HG03565 (cell line): ENCODE results near the gene ARFGEF2.
"Not testable (repeated sequence)": the region's sequence is repeated elsewhere in the genome, so short reads cannot be mapped to it uniquely, and the experiment has no call there.

ENCODE experiments used
- ATAC-seq: cut with Tn5 transposase; IDR thresholded peaks from one replicate; pipeline ENCODE4 v1.9.1; 2021; ENCODE audit warnings: mild to moderate bottlenecking, moderate library complexity; ENCODE audit not compliant: unreplicated experiment

Gene ARFGEF2

DNA sequence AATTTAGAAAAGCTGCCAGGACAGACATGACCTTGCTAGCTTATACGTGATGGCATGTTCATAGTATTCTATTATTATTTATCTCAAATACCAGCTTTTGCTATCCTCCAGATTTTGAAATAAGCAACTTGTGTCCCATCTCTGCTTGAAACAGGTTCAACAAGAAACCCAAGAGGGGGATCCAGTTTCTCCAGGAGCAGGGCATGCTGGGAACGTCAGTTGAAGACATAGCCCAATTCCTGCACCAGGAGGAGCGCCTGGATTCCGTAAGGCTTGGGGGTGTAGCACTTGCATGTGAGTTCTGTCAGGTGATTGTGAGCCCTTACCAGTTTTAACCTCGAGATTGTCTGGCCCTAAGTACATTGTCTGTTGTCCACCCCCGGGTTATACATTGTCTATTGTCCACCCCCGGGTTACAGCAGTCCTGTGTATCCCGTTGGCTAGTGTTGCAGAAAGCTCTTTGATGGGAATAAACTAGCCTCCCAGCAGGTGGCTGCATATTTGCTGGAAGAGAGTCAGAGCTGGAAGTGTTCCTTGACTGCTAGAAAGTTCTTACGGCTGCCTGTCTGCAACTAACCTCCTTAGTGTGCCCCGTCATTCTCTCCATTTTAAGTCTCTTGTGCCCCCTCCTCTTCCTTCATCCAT lies 63.2 kb downstream of the ARFGEF2 start:
- ATAC-seq, result no peak

DNA sequence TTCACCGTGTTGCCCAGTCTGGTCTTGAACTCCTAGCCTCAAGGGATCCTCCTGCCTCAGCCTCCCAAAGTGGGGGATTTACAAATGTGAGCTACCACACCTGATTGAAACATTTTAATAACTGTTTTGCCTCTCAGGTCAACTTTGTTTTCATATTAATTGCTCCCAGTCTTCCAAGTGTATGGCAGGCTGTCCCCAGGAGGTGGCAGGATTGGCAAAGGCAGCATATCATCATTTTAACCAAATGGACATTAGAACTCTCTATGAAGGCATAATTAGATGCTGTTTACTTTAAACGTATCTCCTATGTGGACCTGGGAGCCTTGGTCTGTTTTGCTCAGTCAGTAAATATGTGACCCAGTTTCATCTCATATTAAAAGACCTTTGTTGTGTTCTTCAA lies 65.4 kb downstream of the ARFGEF2 start:
- ATAC-seq, result no peak

DNA sequence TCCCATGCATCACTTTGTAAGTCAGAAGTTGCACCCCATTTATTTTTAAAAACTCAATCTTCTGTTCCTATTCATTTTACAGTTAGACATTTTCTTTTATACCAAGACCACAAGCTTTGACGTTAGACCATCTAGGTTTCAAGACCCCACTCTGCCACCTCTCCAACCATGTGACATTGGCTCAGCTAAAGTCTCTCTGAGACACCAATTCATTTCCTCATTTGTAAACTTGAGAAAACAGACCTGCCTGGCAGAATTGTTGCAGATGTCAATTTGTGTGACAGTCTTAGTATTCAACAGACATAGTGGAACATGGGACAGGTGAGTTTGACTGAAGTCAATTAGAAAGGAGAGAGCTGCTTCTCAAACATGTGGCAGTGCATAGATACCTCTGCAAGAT lies 69.0 kb downstream of the ARFGEF2 start:
- ATAC-seq, result no peak

DNA sequence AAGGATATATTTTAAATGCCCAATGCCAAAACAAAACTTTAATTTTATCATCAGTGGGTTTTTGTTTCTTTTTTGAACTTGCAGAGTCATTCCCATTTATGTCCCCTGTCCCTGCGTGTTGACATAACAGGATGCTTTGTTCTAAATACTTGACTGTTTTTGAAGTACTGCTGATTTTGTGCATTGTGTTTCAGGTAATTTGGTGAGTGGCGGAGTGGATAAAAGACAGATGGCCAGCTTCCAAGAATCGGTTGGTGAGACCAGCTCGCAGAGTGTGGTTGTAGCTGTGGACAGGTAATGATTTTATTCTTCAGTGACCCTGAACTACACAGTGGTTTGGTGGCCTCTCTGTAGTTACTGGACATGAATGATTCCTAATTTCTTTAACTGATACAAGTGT lies 74.1 kb downstream of the ARFGEF2 start:
- ATAC-seq, result no peak

DNA sequence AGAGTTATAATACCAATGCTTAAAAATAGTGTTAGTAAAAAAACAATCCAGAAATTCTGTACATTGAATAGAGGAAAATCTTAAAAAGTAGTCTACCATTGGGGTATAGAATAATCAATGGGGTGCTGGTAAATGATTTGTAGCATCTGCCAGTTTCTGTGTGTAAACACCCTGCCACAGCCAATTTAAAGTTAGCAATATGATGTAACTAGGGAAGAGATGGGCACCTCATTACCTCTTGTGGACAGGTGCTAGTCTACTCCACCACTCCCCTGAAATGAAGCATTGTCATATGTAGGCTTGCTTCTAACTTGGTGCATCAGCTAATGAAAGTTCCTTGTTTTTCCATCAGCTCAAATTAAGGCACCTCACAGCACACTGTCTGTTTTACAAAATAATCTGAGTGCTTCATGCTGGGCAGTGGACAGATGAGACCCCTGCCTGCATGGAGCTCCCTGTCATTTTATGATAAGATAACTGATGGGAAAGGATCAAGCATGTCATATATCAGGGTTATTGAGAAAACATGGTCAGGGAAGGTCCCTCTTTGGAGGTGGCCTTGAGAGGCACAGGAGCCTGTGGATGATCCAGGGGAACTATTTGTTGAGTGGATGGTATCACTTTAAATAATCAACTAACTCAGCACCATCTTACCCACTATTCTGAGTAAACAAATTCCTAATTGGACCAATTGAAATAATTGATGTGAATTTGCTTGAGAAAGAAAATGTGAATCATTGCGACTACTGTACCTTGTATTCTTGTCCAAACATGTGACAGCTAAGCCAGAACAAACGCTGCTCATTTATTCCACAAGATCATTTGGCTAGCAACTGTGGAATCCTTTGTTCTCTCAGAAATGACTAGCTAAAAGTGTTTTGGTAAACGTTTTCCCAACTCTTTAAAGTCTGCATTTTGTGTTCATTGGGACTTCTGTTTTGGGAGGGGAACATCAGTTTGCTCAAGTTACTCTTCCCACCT lies 78.7 kb downstream of the ARFGEF2 start:
- no peak for ATAC-seq

DNA sequence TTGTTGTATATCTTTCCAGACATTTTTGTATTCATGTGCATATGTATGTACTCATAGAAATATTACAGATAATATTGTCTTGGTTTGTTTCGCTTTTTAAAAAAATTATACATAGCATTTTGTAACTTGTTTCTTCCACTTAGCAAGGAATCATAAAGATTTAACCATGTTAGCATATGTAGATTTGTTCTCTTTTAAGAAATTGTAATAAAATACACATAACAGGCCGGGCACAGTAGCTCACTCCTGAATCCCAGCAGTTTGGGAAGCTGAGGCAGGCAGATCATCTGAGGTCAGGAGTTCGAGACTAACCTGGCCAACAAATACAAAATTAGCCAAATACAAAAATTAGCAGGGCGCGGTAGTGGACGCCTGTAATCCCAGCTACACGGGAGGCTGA lies 80.2 kb downstream of the ARFGEF2 start:
- no peak for ATAC-seq

DNA sequence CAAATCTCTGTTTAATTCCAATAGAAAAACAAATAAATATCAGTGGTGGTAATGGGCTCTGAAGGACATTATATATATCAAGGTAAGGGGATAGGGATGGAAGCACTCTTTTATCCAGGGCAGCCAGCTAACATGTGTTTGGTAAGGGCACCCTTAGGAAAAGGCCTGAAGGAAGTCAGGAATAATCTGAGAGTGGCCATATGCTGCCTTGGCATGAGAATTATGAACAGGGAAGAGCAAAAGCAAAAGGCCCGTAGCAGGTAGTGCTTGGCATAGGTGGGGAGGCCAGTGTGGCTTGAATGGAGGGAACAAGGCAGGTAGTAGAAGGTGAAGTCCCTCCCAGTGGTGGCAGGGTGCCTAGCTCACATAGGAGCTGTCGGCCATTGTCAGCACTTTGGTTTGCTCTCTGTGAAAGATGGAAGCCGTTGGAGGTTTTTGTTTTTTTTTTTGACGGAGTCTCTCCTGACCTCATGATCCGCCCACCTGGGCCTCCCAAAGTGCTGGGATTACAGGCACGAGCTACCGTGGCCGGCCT lies 85.0 kb downstream of the ARFGEF2 start:
- no peak for ATAC-seq

DNA sequence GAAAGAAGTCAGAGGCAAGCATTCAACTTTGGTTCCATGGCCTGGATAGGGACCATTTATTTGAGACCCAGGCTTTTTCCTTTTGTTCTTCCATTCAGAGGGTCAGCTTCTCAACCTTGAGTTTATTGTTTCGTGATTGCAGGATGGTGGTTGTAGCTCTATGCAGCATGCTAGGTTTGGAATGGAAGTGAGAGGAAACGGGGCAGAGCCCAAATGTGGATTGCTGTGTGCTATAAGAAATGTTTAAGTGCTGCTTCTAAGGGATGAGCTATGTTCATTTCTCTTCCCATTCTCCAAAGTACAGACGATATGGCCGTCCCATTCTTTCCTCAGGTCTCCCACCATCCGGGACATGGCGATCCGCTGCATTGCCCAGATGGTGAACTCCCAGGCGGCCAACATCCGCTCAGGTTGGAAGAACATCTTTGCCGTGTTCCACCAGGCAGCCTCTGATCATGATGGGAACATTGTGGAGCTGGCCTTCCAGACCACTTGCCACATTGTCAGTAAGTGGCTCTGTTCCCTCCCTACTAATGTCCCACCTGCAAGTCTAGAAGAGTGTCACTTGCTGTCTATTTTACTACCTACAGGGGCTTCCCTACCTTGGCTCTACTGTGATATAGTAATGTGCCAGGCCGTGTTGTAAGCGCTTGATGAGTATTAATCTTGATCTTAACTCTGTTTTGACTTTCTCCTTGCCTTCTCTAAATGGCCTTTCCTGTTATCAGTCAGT lies 88.6 kb downstream of the ARFGEF2 start:
- no peak for ATAC-seq

DNA sequence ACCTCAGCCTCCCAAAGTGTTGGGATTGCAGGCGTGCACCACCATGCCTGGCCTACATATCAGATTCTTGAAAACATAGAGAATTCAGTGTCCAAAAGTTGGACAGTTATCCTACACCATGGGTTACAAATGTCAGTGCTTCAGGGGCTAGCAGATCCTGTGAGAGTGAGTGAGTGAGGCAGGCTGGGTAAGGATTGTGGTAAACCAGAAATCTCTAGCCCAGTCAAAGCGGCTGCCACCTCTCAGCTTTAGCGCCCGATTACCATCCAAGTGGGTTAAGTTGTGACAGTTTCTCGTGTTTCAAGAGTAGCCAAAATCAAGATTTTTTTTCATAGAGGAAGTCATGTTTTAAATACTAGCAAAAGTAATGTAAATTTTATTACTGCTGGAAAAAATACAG lies 102.7 kb downstream of the ARFGEF2 start:
- no peak for ATAC-seq

DNA sequence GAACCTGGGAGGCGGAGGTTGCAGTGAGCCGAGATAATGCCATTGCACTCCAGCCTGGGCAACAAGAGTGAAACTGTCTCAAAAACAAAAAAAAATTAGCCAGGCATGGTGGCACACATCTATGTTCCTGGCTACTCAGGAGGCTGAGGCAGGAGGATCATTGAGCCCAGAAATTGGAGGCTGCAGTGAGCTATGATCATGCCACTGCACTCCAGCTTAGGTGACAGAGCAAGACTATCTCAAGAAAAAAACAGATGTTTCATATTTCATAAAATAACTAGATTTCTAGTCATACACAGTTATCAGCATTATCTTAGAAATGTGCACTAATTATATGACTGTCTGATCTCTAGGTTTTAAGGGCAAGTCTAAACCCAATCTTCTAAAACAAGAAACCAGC lies 106.7 kb downstream of the ARFGEF2 start:
- ATAC-seq, result not testable (repeated sequence)

DNA sequence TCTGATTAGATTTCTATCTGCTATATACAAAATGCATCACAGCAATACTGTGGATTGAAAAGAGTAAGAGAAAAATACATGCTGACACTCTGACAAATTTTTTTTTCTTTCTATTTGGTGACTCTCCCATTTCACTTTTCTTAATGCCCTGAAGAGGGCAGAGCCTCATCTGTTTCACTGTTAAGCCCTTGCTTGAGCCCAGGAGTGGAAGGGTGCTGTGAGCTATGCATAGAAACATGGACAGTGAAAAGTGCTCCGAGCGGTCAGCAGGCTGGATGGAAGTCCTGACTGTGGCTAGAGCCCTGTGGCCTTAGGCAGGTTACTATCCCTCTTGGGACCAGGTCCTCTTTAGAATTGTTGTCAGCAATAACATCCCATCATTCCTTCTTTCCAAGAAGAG lies 107.2 kb downstream of the ARFGEF2 start:
- ATAC-seq, result no peak

DNA sequence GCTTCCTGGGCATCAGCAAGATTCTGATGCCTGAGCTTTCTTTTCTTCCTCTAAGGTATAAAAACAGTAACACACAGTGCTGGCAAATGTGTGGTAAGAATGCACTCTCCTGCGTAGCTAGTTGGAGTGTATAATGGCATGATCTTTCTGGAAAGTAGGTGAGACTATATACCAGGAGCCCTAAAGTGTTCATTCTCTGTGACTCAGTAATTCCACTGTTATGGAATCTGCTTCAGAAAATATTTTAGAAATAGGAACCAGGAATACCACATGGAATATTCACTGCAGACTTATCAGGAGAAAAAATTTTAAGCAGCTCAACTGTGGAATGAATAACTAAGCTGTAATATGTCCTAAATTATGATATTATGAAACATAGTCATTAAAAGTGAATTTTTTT lies 107.7 kb downstream of the ARFGEF2 start:
- ATAC-seq, result no peak

DNA sequence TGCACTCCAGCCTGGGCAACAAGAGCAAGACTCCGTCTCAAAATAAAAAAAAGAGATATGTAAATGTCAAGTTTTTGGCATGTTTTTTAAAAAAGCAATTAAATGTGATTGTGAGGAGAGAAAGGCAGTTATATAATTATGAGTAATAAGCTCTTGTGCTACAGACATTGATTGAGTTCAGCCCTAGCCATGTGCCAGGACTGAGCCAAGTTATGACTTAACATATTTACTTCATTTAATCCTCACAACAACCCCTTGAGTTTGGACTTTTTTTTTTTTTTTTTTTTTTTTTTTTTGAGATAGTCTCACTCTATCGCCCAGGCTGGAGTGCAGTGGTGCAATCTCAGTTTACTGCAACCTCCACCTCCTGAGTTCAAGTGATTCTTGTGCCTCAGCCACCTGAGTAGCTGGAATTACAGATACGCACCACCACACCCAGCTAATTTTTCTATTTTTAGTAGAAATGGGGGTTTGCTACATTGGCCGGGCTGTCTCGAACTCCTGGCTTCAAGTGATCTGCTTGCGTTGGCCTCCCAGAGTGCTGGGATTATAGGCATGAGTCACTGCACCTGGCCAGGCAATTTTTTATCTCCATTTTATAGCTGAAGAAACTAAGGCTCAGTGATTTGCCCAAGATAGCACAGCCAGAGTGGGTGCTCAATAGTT lies 109.6 kb downstream of the ARFGEF2 start:
- ATAC-seq, result no peak

DNA sequence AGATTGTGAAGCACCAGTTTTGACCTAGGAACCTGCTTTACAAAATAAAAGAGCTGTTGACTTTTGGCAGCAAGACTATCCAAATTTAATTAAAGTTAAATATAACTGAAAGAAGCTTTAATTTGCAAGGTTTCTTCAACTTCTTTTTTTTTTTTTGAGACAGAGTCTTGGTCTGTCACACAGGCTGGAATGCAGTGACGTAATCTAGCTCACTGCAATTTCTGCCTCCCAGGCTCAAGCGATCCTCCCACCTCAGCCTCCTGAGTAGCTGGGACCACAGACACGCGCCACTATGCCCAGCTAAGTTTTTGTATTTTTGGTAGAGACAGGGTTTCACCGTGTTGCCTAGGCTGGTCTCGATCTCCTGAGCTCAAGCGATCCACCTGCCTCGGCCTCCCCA lies 110.9 kb downstream of the ARFGEF2 start:
- no peak for ATAC-seq

DNA sequence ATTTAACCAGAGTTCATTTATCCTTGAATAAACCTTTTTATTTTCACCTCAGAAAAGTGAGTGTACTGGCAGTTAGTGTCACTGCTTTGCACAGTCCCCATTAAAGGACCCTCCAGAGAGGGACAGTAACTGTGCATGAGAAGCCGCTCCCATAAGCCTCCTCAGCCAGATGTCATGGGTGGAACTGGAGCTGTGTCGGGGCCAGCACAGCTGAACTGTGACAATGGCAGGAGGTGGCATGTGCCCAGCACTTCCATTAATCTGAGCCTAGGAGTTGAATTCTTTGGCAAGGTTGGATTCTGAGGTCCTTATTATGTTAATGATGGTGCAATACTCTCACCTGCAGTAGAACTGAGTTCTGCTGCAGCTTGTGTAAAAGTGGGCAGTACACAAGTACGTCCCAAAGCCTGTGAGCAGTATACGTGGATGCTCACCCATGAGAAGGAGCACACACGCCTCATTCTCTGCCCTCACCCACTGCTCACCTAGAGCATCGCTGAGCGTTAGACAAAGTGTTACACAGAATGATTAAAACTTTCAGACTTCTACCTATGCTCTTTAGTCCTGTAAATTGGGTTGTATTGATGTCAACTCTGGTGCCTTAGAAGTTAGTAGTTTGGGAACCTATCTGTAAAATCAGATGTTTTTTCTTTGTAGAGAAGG lies 112.7 kb downstream of the ARFGEF2 start:
- ATAC-seq, result no peak

DNA sequence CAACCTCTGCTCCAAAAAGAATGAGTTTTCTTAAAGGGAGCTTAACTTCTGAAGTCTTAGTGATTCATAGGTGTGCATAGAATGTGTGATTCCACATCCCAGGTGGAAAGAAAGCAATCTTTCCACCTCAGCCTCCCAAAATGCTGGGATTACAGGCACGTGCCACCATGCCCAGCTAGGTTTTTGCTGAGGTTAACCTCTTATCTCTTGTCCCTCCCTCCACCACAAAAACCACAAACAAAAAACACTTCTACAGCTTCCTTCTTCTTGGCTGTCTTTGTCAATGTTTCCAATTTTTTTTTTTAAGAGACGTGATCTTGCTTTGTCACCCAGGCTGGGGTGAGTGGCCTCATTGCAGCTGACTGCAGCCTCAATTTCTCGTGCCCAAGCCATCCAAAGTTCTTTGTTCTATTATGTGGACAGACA lies 116.5 kb downstream of the ARFGEF2 start:
- no peak for ATAC-seq

DNA sequence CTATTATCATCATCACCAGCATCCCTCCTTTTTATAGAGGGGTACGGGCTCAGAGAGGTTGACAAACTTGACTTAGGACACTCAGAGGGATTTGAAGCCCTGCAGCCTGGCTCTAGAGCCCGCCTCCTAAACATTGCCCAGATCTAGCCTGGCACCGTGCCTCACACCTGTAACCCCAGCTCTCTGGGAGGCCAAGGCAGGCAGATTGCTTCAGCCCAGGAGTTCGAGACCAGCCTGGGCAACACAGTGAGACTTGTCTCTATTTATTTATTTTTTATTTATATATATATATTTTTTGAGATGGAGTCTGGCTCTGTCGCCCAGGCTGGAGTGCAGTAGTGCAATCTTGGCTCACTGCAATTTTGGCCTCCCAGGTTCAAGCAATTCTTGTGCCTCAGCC lies 118.3 kb downstream of the ARFGEF2 start:
- no peak for ATAC-seq

DNA sequence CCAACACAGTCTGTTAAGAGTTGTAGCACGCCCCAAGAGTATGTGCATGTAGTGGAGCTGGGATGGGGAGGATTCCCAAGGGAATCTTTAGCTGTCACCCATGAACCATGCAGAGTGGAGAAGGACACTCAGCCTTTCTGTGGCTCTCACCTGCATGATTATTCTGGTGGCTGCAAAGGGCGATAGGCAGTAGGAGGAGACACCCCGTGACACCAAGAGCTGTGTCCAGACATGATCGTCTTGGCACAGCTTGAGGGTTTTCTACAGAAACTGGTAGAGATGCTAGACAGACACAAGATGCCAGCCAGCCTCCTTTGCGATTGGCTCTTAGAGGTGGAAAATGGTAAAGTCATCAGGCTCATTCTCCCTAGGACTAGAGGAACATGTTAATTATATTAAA lies 121.5 kb downstream of the ARFGEF2 start:
- ATAC-seq, result no peak

DNA sequence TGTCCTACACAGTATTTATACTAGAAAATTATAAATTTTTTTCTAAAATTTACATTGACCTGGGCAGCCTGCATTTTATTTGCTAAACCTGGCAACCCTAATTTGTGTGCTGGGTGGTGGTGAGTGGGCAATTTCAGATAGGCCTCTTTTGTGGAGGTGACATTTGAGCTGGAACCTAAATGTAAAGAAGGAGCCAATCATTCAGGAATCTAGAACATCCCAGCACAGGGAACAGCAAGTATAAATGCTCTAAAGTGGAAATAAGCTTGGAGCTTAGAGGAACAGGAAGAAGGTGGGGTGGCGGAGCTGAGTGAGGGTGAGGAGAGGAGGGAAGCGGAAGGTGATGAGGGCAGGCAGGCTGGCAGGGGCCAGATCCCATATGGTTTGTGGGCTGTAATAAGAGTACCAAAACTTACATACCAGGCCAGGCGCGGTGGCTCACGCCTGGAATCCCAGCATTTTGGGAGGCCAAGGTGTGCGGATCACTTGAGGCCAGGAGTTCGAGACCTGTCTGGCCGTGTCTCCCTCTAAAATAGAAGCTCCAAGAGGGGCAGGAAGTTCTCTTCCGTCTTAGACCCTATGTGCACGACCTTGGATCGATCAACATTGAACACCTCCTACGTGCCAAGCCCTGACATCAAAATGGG lies 124.1 kb downstream of the ARFGEF2 start:
- no peak for ATAC-seq
